DMS79 (cell line): ENCODE results near the gene TKFC.
"Not testable (repeated sequence)": the region's sequence is repeated elsewhere in the genome, so short reads cannot be mapped to it uniquely, and the experiment has no call there.

Experiments used
- DNase-seq: peaks from one replicate; lab custom pipeline; 2025; lab: John Stamatoyannopoulos, UW

TKFC gene

DNA sequence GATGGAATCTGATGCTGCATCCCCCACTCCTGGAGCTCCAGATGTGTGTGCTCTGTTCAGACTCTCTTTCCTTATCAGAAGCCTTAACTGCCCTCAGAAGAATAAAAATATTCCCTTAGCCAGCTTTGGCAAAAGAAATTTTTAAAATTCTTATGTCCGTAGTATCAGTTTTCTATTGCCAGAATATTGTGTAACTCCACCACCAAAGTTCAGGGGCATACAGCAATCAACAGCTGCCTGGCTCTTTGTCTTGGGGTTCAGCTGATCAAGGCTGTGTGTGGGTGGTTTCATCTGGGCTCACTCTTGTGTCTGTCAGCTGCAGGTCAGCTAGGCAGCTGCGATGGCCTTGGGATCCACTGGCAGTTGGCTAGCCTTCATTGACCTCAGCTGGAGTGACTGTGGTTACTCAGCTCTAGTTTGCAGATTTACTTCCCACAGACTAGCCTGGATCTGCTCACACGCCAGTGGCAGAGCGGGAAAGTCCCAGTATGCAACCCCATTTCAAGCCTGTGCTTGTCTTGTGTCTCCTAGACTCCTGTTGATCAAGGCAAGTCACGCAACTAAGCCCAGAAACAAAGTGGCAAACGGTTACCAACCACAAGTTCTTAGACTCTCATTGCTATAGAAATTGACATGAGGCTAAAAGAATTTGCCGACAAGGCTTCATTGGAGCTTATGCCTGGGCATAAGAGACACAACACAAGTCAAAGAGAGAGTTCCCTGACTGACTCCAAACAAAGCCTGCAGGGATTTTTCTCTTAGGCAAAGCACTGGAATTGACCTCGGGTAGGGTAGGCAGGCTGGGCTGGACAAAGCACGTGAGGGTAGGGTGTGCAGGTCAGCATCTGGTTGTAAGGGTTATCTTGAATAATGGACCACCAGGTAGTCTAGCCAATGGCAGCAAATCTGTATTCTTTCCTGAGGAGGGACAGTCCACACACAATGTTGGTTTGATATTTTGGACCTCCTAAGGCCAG is 36.6 kb downstream of the TKFC start:
- no peak for DNase-seq

DNA sequence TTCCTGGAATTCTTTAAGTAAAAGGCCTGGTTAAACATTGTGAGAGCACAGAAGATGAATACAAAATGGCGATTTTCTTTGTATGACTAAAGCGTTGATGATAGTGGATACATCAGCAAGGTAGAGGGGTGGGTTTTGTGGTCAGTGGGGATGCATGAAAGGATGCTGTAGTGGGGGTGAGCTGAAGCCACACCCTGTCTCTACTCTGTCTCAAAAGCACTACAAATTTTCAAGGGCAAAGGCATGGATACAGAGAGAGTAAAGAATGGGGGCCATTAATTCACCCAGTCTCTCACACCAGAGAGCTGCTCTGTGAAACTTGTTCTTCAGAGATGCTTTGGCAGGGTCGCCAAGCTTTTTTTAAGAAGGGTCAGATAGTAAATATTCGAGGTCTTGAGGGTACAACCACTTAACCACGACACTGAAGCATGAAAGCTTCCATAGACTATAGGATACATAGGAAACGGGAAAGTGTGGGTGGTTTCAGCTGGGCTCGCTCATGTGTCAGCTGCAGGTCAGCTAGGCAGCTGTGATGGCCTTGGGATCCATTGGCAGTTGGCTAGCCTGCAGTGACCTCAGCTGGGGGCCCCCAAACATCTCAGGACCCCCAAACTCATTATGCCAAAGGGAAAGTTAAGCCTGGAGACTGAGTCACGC is 37.4 kb downstream of the TKFC start:
- no peak for DNase-seq

GRCh38 chr11:61372659-61373420 is 39.8 kb downstream of the TKFC start:
- no peak for DNase-seq

DNA sequence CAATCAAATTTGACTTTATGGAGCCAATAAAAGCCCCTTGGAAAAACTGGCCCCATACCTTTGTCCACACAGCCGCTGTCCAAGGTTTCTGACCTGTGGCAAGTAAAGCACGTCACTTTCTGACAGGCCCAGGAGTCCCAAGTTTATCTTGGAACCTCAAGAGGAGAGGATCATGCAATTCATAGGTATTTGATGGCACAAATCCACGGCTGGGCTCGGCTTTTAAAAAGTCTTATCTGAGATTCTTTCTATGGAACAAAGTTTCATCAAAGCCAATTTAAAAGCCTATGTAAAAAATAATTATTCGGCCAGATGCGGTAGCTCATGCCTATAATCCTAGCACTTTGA is 42.7 kb downstream of the TKFC start:
- DNase-seq: no peak

GRCh38 chr11:61377461-61378160 is 44.6 kb downstream of the TKFC start:
- no peak for DNase-seq

DNA sequence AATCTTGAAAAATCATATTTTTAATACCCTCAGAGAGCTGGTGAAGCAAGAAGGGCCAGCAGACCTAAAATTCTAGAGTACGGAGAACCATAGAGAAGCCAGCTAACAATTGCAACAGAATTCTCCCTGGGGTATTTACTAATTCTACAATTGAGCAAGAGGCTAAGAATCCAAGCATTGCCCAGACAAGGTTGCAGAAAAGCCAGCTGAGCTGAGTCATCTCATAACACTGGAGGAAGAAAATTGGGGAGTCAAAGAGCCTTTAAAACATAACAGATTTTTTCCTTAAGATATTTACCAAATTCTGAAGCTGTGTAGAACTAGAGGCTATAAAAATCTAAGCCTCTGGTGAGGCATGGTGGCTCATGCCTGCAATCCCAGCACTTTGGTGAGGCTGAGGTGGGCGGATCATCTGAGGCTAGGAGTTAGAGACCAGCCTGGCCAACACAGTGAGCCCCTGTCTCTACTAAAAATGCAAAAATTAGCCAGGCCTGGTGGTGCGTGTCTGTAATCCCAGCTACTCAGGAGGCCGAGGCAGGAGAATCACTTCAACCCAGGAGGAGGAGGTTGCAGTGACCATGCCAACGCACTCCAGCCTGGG is 45.8 kb downstream of the TKFC start:
- DNase-seq: no peak

- DNase-seq: no peak
These were observed 47.9 kb downstream of the TKFC start for GRCh38 chr11:61380884-61381283.

DNA sequence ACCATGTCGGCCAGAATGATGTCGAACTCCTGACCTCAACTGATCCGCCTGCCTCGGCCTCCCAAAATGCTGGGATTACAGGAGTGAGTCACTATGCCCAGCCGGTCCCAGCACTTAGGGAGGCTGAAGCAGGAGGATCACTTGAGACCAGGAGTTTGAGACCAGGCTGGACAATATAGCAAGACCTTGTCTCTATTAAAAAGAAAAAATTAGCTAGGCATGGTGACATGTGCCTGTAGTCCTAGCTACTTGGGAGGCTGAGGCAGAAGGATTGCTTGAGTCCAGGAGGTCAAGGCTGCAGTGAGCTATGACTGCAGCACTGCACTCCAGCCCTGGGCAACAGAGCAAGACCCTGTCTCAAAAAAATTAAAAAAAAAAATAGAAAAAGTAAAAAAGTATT is 50.8 kb downstream of the TKFC start:
- not testable (repeated sequence) for DNase-seq

- DNase-seq: no peak
These were observed 51.5 kb downstream of the TKFC start for GRCh38 chr11:61384271-61385242.

DNA sequence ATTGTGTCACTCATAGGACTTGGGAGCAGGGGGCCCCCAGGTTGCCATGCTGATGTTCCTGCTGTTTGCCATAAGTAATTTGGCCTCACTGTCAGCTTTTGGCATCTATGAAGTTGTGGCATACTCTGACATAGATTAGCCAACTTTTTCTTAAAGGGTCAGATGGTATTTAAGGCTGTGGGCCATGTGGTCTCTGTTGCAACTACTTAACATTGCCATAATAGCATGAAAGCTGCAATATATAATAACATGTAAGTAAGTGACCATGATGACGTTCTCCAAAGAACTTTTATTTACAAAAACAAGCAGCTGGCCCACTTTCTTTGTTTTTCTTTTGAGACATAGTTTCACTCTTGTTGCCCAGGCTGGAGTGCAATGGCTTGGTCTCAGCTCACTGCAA is 57.1 kb downstream of the TKFC start:
- no peak for DNase-seq

GRCh38 chr11:61392981-61393595 is 60.1 kb downstream of the TKFC start:
- DNase-seq: no peak
